Hepatocyte (in vitro differentiated cells): ENCODE results near the gene RTRAF. TPM values are rescaled to one million over a fixed set of nuclear protein-coding genes. Genes with fewer than 3 reads are reported as not detected.

Experiments used
- polyA plus RNA-seq: library from polyadenylated mRNA; unstranded; fragments of >200 nt; fragmentation: Nextera tagmentation; extraction: Ambion mirVana; gene quantifications from 2 replicates; pipeline ENCODE4 v1.2.1, GENCODE V29; 2016
- total RNA-seq: library from RNA; depleted of rRNA; stranded (reverse); fragments of >200 nt; gene quantifications from 2 replicates; pipeline ENCODE4 v1.2.3, GENCODE V29; 2014

Gene RTRAF
- total and polyA plus RNA-seq, 2 experiments from 2014 or later = 94.7 to 194 TPM

Other genes with a start within 250 kb of the RTRAF start
- gene GNG2, start 128.9 kb upstream of the RTRAF start, total RNA-seq = 9.0 and 13.7 TPM in 2 replicates
- gene GNG2, start 128.9 kb upstream of the RTRAF start, polyA plus RNA-seq = 5.0 and 6.6 TPM in 2 replicates
- gene NID2, start 79.5 kb downstream of the RTRAF start, total RNA-seq = 43.1 and 52.8 TPM in 2 replicates
- gene NID2, start 79.5 kb downstream of the RTRAF start, polyA plus RNA-seq = 60.4 and 65.7 TPM in 2 replicates